ENCODE measurements around the gene PPP6C.

- TF ChIP-seq CTCF (IDR thresholded peaks at IDR 0.05 in 8 of 11, conservative IDR thresholded peaks at IDR 0.05 in 3 of 11) (peak in 1 of 11 experiments; percentile 7), POLR2A (IDR thresholded peaks at IDR 0.05) (no peak)
Observed at GRCh38 chr9:125126019-125126746, 63.4 kb downstream of the PPP6C start.
